ENCODE data around the gene SUCLA2. TPM values are rescaled to one million over a fixed set of nuclear protein-coding genes. Genes with fewer than 3 reads are reported as not detected.

The SUCLA2 gene
- total RNA-seq, 2 donors from 2014 or later, result 60.5 to 71.4 TPM

DNA sequence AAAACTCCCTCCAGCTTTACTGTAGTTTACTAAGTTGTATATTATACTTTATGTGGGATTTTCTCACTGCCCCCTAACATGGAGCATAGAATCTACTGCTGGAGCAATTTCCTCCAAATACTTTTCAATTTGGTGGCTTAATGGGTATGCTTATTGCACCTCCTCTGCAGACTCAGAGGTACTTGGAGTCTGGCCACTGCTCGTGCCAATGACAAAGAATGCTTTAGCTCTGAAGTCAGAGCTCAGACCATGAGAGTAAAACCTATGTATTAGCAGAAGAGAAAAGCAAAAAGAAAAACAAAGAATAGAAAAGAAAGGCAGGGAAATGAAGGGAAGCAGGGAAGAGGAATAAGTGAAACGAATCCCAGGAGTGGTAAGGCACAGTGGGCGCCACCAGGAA, 71.9 kb downstream of the SUCLA2 start:
- intact Hi-C loops (cut with DNase I), result no loop called here

DNA sequence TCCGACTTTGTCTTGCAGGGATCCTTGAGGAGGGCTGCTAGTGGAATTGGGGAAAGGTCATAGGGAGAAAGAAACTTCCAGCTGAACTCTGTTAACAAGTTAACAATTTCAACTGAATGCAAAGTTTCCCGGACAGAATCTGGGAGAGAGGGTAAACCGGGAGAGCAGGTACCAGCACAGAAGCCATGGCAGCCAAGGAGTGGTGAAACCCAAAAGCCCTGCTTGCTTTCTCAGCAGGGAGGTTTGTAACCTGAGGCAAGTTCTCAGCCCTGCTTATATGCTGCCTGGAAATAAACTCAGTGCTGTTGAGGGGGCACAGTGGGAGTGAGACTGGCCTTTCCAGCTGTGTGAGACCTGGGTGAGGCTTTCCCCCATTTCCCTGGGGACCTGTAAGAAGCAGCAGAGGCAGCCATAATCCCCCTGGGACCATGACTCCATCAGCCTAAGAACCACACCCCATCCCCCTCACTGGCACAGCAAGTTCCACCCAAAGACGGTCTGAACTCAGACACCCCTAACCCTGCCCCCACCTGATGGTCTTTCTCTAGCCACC, 84.0 kb downstream of the SUCLA2 start:
- intact Hi-C loops (cut with DNase I), result no loop called here
- H3K9ac ChIP-seq (ENCODE audit: low read depth in 2 of 2, low read length in 2 of 2), result no peak overlapping the region
- no peak overlapping the region for H3K27ac ChIP-seq
- no peak overlapping the region for H3K4me3 ChIP-seq
- no peak for DNase-seq
- H3K4me1 ChIP-seq, result no peaks in the 10 kb centered on the region
- TF ChIP-seq, protein P1, sequence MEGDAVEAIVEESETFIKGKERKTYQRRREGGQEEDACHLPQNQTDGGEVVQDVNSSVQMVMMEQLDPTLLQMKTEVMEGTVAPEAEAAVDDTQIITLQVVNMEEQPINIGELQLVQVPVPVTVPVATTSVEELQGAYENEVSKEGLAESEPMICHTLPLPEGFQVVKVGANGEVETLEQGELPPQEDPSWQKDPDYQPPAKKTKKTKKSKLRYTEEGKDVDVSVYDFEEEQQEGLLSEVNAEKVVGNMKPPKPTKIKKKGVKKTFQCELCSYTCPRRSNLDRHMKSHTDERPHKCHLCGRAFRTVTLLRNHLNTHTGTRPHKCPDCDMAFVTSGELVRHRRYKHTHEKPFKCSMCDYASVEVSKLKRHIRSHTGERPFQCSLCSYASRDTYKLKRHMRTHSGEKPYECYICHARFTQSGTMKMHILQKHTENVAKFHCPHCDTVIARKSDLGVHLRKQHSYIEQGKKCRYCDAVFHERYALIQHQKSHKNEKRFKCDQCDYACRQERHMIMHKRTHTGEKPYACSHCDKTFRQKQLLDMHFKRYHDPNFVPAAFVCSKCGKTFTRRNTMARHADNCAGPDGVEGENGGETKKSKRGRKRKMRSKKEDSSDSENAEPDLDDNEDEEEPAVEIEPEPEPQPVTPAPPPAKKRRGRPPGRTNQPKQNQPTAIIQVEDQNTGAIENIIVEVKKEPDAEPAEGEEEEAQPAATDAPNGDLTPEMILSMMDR (IDR thresholded peaks at IDR 0.05), result no peak
- no peaks in the 10 kb centered on the region for H3K27me3 ChIP-seq
- no peaks in the 10 kb centered on the region for H3K9me3 ChIP-seq
- H3K36me3 ChIP-seq, result no peaks in the 10 kb centered on the region

More for the DNA sequence above, 71.9 kb downstream of the SUCLA2 start:
- DNase-seq, result no peak
- H3K4me1 ChIP-seq, result no peaks in the 10 kb centered on the region
- H3K27ac ChIP-seq, result no peak overlapping the region
- H3K4me3 ChIP-seq, result no peak overlapping the region
- H3K9ac ChIP-seq (ENCODE audit: low read depth in 2 of 2, low read length in 2 of 2), result no peak overlapping the region
- H3K27me3 ChIP-seq, result no peaks in the 10 kb centered on the region
- H3K9me3 ChIP-seq, result no peaks in the 10 kb centered on the region
- no peaks in the 10 kb centered on the region for H3K36me3 ChIP-seq
- TF ChIP-seq, protein P1 (IDR thresholded peaks at IDR 0.05), result no peak

DNA sequence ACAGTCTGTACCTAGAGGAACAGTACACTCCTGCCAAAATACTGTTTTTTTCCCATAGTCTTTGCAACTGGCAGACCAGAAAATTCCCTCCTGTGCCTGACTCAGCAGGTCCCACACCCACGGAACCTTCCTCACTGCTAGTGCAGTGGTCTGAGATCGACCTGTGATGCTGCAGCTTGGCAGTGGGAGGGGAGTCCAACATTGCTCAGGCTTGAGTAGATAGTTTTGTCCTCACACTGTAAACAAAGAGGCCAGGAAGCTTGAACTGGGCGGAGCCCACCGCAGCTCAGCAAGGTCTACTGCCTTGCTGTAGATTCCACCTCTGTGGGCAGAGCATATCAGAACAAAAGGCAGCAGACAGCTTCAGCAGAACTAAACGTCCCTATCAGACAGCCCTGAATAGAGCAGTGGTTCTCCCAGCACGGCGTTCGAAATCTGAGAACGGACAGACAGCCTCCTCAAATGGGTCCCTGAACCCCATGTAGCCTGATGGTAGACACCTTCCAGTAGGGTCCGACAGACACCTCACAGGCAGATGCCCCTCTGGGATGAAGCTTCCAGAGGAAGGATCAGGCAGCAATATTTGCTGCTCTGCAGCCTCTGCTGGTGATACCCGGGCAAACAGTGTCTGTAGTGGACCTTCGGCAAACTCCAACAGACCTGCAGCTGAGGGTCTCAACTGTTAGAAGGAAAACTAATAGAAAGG, 92.7 kb downstream of the SUCLA2 start:
- H3K27me3 ChIP-seq, result no peaks in the 10 kb centered on the region
- no peaks in the 10 kb centered on the region for H3K9me3 ChIP-seq
- no peak for DNase-seq
- intact Hi-C loops (cut with DNase I), result no loop called here
- H3K27ac ChIP-seq, result no peak overlapping the region
- no peak overlapping the region for H3K9ac ChIP-seq (ENCODE audit: low read depth in 2 of 2, low read length in 2 of 2)
- no peaks in the 10 kb centered on the region for H3K4me1 ChIP-seq
- no peak overlapping the region for H3K4me3 ChIP-seq
- TF ChIP-seq, protein P1 (IDR thresholded peaks at IDR 0.05), result no peak
- no peaks in the 10 kb centered on the region for H3K36me3 ChIP-seq

DNA sequence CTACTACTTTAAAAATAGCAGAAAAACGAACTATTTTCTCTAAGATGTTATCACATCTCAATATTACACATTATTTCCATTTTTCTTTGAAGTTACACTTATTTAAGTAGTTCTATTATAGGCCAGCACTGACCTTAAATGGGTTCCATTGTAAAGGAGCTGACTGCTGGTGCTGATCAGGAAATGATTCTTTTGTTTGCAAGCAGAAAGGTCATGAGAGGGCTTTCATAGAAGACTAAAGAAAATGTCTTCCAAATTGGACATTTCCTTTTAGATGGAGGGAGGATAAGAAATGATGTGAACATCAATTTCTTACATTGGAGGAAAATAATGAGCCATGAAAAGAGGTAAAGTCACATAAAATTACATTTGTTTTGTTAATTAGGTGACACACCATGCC, 96.2 kb downstream of the SUCLA2 start:
- H3K9ac ChIP-seq (ENCODE audit: low read depth in 2 of 2, low read length in 2 of 2), result no peak overlapping the region
- H3K9me3 ChIP-seq, result no peaks in the 10 kb centered on the region
- H3K27me3 ChIP-seq, result no peaks in the 10 kb centered on the region
- H3K36me3 ChIP-seq, result no peaks in the 10 kb centered on the region
- H3K27ac ChIP-seq, result no peak overlapping the region
- TF ChIP-seq, protein P1 (IDR thresholded peaks at IDR 0.05), result no peak
- intact Hi-C loops (cut with DNase I), result no loop called here
- H3K4me3 ChIP-seq, result no peak overlapping the region
- H3K4me1 ChIP-seq, result no peaks in the 10 kb centered on the region
- DNase-seq, result no peak

DNA sequence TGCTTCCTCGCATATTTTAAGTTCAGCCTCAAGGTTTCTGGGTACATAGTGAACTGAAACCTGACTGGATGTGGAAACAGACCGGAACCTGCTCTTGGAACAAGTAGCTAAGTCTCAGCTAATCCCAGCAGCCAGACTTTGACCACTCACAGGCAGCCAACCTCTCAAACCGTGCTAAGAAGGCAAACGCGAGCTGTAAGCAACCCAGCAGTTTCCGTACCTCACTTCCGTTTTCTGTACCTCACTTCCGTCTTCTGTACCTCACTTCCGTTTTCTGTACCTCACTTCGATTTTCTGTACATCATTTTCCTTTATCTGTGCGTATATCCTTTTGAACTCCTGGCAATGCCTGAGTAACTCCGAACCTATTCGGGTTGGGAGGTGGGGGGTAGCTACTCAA, 96.8 kb downstream of the SUCLA2 start:
- H3K27ac ChIP-seq, result no peak overlapping the region

More for the DNA sequence above, 96.8 kb downstream of the SUCLA2 start:
- Histone ChIP-seq H3K4me3 (no peak overlapping the region), H3K9ac (ENCODE audit: low read depth in 2 of 2, low read length in 2 of 2) (no peak overlapping the region), H3K4me1 (no peaks in the 10 kb centered on the region), H3K27me3 (no peaks in the 10 kb centered on the region), H3K36me3 (no peaks in the 10 kb centered on the region), H3K9me3 (no peaks in the 10 kb centered on the region)
- no peak for DNase-seq
- intact Hi-C loops (cut with DNase I), result no loop called here
- TF ChIP-seq, protein P1 (IDR thresholded peaks at IDR 0.05), result no peak

Data from colonic mucosa (tissue), 4 donors.